GM11168 (cell line): ENCODE results near the gene SP2.

Source experiments
- in situ Hi-C: fragments of 300-500 bp; cut with MboI; formaldehyde crosslinking; loops from one replicate; pipeline ENCODE4 v1.12.0; 2022; ENCODE audit warnings: low sequenced_read_pairs; ENCODE audit not compliant: unreplicated experiment

The SP2 gene

GRCh38 chr17:47869114-47869513 is 26.9 kb upstream of the SP2 start:
- in situ Hi-C loops: no loop called here

- in situ Hi-C loops: no loop called here
These were observed 26.0 kb upstream of the SP2 start for GRCh38 chr17:47870056-47870455.

- in situ Hi-C loops: no loop called here
These were observed 25.0 kb upstream of the SP2 start for GRCh38 chr17:47871048-47871447.

- in situ Hi-C loops: no loop called here
These were observed 23.9 kb upstream of the SP2 start for GRCh38 chr17:47872019-47872650.

- in situ Hi-C loops: no loop called here
These were observed 23.3 kb upstream of the SP2 start for GRCh38 chr17:47872651-47873161.

DNA sequence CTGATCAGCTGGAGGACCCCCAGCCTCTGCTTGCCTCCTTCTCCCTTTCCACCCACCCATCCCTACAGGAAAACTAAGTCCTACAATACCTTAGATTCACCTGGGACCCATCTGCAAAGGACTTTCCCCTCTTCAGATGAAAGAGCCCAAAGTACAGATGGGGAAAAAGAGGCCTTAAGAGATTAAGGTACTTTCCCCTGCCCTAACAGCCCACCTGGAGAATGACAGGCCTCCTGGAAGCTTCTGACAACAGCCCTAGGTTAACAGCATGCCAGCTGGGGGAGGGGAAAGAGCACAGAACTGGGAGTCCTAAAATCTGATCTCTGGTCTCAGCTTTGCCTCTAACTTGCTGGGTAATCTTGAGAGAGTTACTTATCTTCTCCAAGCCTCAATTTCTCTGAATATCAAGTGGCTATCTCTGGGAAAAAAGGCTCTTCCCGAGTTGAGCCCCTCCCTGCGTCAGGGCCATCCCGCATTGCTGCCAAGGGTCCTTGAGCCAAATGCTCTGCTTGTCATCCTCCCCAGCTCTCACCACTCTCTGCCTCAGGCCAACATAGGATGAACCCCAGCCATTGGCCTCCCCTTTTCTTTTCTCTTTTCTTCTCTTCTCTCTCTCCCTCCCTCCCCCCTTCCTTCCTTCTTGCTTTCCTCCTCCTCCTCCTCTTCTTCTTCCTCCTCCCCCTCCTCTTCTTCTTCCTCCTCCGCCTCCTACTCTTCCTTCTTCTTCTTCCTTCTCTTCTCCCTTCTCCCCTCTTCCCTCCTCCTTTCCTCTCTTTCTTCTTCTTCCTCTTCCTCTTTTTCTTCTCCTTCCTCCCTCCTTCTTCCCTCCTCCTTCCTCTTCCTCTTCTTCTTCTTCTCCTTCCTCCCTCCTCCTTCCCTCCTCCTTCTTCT is 22.6 kb upstream of the SP2 start:
- in situ Hi-C loops: no loop called here

GRCh38 chr17:47875011-47875985 is 20.7 kb upstream of the SP2 start:
- in situ Hi-C loops: no loop called here

GRCh38 chr17:47877368-47878034 is 18.5 kb upstream of the SP2 start:
- in situ Hi-C loops: no loop called here

GRCh38 chr17:47878203-47879027 is 17.6 kb upstream of the SP2 start:
- in situ Hi-C loops: no loop called here

DNA sequence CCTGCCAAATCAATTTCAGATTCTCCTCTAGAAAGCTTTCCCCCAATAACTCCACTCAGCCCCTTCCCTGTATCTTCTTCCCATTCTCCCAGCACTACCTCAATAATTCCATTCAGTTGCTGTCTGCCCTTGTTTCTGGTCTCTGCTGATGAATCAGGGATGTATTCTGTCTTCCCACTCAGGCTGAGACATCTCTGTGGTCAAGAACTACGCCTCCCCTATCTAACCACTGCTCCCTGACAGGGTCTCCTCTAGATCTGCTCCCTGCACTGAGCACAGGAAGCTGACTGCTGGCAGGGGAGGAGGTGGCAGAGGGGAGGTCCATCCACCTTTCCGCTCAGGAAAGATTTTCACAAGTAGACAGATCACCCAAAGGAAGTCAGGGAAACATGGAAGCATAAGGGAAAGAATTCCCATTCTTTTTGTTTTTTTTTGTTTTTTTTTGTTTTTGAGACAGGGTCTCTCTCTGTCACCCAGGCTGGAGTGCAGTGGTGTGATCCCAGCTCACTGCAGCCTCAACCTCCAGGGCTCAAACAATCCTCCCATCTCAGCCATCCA is 16.9 kb upstream of the SP2 start:
- in situ Hi-C loops: no loop called here

GRCh38 chr17:47879776-47880454 is 16.1 kb upstream of the SP2 start:
- in situ Hi-C loops: no loop called here

GRCh38 chr17:47882247-47882646 is 13.8 kb upstream of the SP2 start:
- in situ Hi-C loops: no loop called here

DNA sequence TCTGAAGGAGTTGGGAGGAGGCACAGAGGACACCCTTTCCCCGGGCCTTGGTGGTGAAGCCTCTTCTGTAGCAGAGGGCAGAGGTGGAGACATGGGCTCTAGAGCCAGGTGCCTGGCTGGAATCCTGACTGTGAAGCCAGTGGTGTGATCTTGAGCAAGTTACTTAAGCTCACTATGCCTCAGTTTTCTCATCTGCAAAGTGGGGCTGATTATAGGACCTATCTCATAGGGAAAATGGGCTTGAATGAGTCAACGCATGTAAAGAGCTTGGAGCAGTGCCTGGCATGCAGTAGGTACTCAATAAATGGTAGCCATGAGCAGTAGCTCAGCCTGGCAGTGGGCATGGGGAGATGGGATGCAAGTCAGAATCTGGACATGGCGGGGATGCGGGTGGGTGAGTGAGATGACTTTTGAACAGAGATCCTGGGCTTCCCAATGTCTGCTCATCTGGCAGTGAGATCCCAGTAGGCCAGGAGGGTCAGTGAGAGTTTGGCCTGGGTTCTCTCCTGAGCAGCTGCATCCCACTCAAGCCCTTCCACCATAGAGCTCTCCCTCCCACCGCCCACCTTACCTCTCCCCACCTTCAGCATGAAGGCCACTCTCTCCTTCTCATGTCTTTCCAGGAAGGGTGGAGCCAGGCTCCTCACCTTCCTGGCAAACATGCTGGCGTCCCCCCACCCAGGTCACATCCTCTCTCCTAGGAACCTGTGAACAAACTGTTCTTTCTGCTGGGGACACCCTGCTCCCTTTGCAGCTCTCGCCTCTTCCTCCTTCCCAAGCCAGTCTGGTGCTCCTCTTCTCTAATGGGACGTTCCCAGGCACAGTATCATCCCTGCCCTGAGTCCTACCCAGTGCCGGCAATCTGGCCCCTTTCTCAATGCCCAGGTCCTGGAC is 13.1 kb upstream of the SP2 start:
- in situ Hi-C loops: no loop called here

DNA sequence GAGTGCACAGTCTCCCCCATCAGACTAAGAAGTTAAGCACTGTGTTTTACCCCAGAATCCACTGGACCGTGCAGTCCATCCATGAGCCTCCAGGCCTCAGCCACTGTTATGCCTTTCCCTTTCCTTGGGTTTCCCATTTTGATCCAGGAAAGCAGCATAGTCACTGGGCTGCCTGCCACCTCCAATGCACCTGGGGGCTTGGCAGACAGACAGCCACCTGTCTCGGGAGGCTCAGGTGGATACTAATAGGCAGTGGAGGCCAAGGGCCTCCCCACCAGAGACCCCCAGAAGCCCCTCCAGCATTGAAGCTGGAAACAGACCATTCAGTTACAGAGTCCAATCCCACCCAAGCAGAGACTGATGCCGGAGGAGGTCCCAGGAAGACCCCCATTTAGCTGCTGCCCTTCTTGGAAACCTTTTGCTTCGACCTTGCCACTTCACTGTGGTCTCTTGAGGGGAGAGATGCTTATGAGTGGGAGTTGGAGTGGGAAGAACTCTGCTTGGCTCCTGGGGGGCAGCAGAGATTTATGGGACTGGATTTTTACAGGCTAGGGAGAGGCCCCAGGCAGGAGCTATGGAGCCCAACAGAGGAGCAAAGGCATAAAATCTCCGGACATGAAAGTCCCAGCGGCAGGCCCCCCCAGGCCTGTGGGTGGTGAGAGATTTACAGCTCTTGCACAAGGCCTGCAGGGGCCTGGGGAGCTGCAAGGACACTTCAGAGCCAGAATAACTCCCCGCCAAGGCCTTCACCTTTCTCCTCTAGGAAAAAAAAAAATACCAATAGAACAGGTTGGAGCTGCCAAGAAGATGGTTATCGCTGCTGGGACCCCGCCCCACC is 12.2 kb upstream of the SP2 start:
- in situ Hi-C loops: no loop called here

GRCh38 chr17:47884427-47884740 is 11.7 kb upstream of the SP2 start:
- in situ Hi-C loops: no loop called here

GRCh38 chr17:47884905-47885730 is 10.9 kb upstream of the SP2 start:
- in situ Hi-C loops: loop anchor here (5.0 kb wide), 1 partner anchor 43 kb away; the partner anchor contains the start of gene SCRN2
